ENCODE measurements around the gene CKAP2L.

- TF ChIP-seq POLR2AphosphoS5 (IDR thresholded peaks at IDR 0.05; ENCODE audit: low read depth, low read length) (no peak), TAF1 (IDR thresholded peaks at IDR 0.05; ENCODE audit: low read depth, low read length) (no peak), POLR2A (IDR thresholded peaks at IDR 0.05; ENCODE audit: low read depth, low read length) (no peak), POU2F2 (IDR thresholded peaks at IDR 0.05; ENCODE audit: low read depth, low read length) (no peak)
These were observed 40.9 kb downstream of the CKAP2L start for GRCh38 chr2:112723547-112723940.
